ENCODE results near the gene METTL14.
"Not testable (repeated sequence)": the region's sequence is repeated elsewhere in the genome, so short reads cannot be mapped to it uniquely, and the experiment has no call there.

METTL14 gene
- total RNA-seq: 36.0 reads per million, percentile 61 among the genes with 10 or more reads in this experiment

- peak; percentile 76 for DNase-seq
Observed at GRCh38 chr4:118684873-118685811, at the start of gene METTL14. Gene METTL14 (plus strand): TSS chr4:118685392. CDS start chr4:118685535, 143 bp downstream.

DNA sequence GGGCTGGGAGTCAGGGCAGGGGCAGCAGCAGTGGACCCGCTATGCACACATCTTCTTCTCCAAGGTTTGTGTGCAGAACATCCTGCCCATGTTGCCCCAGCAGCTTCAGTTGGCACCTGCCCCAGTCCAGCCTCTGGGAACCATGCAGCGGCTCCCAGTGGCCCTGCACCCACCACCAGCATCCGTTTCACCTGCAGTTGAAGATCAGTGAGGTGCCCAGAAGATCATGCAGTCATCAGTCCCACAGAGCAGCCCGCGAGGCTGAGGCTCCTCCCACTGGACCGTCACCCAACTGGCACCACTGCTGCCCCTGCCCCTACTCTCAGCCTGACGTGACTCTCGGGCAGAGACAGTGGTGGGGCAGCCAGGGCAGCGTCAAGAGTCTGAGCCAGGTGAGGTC, 49.1 kb upstream of the METTL14 start:
- DNase-seq: not testable (repeated sequence)

DNA sequence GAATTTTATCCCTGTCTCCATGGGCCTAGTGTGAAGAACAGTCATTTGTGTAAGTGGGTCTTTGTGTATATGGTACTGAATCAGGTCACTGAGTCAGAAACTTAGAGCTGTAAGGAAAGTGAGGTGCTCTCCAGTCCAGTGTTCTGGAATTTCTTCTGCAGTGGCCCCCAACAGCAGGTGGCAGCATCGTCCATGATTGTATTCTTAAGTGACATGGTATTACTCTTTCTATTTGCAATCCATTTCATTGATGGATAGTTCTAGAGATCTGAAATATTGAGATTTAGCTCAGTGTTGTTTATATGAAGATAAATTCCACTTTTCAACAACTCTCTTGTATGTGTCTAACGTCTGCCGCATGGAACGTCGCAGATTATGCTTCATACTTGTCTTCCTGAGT, 20.5 kb upstream of the METTL14 start:
- not testable (repeated sequence) for DNase-seq

DNA sequence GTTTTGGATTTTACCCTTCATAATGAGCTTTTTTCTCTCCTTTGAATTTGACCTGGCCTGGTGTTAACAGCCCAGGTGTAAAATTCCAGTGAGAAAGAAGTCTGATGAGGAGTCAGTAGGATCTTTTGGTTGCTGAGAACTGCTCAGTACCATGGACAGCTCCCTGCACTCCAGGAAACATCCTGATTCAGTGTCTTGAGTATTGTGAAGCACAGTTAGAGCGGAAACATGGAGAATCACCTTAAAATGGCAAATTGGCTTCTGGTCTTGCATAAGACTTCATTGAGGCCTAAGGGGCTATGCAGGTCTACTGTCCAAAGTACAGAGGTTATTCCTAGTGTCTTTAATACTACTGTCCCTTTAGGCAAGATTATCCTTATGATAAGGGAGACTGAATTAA, 16.0 kb upstream of the METTL14 start:
- peak; percentile 44 for DNase-seq

GRCh38 chr4:118670968-118671367, 14.2 kb upstream of the METTL14 start:
- not testable (repeated sequence) for DNase-seq

GRCh38 chr4:118676128-118676527, 9.1 kb upstream of the METTL14 start:
- DNase-seq: no peak

GRCh38 chr4:118680808-118681207, 4.4 kb upstream of the METTL14 start:
- DNase-seq: no peak

DNA sequence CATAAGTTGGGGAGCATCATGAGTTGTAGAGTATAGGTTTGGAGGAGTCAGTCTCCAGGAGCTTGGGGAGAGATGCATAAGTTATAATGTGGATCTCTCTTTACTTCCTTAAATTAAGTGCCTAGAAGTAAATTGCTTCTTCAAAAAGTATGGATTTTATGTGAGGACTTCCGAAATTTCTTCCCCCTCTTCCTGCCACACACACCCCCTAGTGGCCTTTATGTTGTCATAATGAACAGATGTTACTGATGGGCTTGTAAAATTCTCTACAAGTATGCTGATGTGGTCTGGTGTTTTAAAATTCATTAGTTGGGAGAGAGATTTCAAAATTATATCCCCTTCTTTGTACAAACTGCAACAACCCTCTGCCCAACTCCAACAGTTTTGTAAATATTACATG, 2.3 kb upstream of the METTL14 start:
- DNase-seq: no peak

DNA sequence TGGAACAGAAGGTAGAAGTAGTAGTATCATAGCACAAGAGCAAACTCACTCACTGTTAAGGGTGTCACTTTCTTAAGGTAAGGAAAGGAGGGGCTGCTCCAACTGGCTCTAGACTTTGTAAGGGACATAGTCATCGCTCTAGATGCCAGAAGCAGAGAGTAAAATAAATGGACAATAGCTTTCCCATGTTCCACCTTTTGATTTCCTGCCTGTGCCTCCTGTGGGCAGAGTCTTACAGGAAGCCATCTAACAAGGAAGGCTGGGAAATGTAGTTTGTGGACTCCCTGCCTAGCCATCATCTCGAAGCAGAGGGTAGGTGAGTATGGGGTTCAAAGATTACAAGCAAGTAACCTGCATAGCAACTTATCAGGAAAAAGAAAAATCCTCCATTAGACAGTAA, 1.7 kb upstream of the METTL14 start:
- no peak for DNase-seq

DNA sequence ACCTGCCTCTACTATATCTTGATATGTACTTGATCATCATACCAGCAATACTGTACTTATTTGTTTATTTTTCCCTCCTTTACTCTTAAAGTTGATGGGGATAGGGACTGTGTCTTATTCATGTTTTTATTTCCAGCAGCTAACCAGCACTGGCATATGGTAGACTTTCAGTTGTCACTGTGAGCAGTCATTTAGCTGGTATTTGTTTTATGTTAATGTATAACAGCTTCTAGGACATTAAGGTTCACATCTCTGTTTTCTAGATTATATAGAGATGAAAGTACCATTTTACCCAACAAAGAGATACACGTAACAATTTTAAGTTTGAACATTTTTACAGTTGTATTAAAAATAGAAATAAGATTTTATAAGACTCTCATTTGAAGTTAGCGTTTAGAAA, 17.9 kb downstream of the METTL14 start:
- DNase-seq: no peak

GRCh38 chr4:118711052-118711451, 25.9 kb downstream of the METTL14 start:
- no peak for DNase-seq

- DNase-seq: no peak
Observed at GRCh38 chr4:118712872-118713271, 27.7 kb downstream of the METTL14 start.

DNA sequence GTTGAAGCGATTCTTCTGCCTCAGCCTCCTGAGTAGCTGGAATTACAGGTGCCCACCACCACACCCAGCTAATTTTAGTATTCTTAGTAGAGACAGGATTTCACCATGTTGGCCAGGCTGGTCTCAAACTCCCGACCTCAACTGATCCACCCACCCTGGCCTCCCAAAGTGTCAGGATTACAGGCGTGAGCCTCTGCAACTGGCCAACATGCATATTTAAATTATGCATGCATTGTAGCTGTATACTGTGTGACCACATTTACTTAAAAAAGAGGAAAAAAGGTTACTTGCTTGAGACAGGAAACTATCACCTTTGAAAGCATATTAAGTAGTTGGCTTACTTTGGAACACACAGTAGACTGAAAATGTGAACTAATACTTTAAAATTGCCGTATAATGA, 29.5 kb downstream of the METTL14 start:
- no peak for DNase-seq

- DNase-seq: no peak
Observed at GRCh38 chr4:118716304-118716703, 31.1 kb downstream of the METTL14 start.

DNA sequence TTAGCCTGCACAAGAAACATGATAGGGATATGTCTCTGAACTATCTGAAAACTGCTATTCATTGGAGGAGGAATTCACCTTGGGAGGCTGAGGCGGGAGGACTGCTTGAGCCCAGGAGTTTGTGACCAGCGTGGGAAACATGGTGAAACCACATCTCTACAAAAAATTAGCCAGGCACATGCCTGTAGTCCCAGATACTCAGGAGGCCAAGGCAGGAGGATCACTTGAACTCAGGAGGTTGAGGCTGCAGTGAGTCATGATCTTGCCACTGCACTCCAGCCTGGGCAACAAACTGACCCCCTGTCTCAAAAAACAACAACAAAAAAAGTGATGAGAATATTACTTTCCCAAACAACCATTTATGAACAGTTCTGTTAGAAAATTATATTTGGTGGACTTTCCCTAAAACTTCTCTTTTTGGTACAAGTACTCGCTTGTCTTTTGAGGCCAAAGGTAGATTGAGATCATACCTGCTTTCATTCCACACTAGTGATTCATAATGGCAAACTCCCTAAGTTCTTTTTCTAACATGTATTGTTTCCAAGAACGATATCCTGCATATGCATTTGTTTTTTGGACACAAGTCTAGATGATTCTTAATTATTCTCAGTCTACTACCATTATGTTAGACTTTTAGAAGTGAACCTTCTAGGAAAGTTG, 33.4 kb downstream of the METTL14 start:
- no peak for DNase-seq

GRCh38 chr4:118721752-118722151, 36.6 kb downstream of the METTL14 start:
- no peak for DNase-seq

DNA sequence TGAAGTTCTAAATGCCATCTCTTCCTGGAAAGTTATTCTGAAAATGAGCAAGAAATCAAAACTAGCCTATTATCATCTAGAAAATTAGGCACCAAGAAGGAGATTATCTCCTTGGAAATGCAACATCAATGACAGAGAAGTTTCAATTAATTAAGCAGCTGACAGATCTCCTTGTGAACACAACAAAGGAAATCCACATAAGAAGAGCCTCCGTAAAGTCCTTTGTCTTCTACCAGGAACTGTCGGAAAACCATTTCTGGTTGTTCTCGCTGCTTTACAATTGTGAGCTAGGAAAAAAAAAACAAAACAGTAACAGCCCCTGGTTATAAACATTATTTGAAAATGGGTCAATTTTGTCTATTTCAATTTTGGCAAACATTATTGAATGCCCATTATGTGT, 38.2 kb downstream of the METTL14 start:
- DNase-seq: no peak

GRCh38 chr4:118727360-118727759, 42.2 kb downstream of the METTL14 start:
- no peak for DNase-seq

GRCh38 chr4:118729287-118730286, 44.4 kb downstream of the METTL14 start:
- DNase-seq: no peak

DNA sequence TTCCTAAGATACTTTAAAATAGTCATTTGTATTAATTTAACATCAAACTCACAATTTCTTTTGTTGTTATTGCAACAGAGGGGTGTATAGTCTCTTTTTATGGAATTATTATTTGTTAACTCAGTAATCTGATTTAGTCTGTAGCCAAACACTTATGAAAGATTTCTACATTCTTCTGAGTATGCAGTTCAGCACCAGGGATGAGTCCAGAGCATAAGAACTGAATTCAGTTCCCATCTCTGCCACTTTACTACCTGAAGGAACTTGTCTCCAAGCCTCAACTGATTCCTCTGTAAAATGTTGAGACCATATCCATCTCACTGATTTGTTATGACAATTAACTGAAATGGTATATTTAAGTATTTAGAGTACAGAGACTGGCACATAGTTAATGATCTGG, 45.5 kb downstream of the METTL14 start:
- no peak for DNase-seq

- DNase-seq: no peak
Observed at GRCh38 chr4:118732591-118733330, 47.6 kb downstream of the METTL14 start.

Data from effector CD4-positive, alpha-beta T cell (primary cell).